Tibial nerve (tissue), 4 donors: ENCODE measurements around the gene UBE2L5.

Source experiments
- CTCF ChIP-seq, 5 experiments: fragments of 200-600 bp in 3 of 5; fragments of 450-650 bp in 2 of 5; sonication (generic) in 3 of 5; IDR thresholded peaks; one replicate each; pipeline ENCODE4 v1.5.1; 2016 to 2019; ENCODE audit warnings: antibody characterized with exemption in 5 of 5, mild to moderate bottlenecking in 3 of 5, moderate library complexity in 2 of 5
- EP300 ChIP-seq, 2 donors: sonication (generic); formaldehyde crosslinking; IDR thresholded peaks; one replicate each; pipeline ENCODE4 v1.6.1; 2017; ENCODE audit warnings: antibody characterized with exemption in 2 of 2, mild to moderate bottlenecking in 1 of 2
- POLR2A ChIP-seq, 2 donors: fragments of 450-650 bp; IDR thresholded peaks; one replicate each; pipeline ENCODE4 v1.6.1; 2017; ENCODE audit warnings: antibody characterized with exemption in 2 of 2, mild to moderate bottlenecking in 2 of 2, moderate library complexity in 2 of 2

GRCh38 chr13:30456290-30456689, 34.0 kb downstream of the UBE2L5 start:
- TF ChIP-seq CTCF (IDR thresholded peaks at IDR 0.05), result no peak
- no peak for TF ChIP-seq POLR2A (IDR thresholded peaks at IDR 0.05)
- TF ChIP-seq EP300 (IDR thresholded peaks at IDR 0.05), result no peak
